ENCODE results near the gene CALCOCO2.

CALCOCO2 gene

GRCh38 chr17:48873696-48874443 is 43.0 kb downstream of the CALCOCO2 start:
- no peak for DNase-seq

DNA sequence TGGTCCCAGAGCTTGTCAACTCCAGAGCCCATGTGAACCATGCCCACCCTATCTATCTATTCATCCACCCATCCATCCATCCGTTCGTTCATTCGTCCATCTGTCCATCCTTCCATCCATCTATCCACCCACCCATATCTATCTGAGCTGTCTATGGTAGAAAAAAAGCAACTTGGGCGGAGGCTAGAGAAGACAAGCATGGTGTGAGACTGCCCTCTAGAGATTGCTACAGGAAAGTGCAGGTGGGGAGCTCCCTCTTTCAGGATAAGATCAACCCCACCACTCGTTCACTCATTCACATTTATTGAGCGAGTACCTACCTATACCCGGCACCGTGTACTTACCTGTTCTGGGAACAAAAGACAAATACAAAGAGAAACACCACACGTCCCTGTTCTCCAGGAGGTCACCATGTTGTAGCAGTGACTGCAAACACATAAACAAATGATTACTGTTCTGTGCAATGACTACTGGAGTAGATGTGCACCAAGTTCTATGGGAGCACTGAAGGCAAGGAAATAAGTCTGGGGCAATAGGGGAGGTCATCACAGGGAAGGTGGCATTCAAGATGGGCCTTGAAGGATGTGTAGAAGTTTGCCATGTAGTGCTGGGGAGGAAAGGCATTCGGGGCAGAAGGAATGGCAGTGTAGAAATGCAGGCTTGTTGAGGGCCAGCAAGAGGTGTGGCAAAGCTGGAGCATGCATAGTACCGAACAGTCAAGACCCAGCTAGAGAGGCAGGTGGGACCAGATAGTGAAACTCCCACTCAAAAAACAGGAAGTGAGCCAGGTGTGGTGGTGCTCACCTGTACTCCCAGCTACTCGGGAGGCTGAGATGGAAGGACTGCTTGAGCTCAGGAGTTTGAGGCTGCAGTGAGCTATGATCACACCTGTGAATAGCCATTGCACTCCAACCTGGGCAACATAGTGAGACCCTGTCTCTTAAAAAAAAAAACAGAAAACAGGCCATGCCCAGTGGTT is 48.4 kb downstream of the CALCOCO2 start:
- peak; percentile 54 for DNase-seq

DNA sequence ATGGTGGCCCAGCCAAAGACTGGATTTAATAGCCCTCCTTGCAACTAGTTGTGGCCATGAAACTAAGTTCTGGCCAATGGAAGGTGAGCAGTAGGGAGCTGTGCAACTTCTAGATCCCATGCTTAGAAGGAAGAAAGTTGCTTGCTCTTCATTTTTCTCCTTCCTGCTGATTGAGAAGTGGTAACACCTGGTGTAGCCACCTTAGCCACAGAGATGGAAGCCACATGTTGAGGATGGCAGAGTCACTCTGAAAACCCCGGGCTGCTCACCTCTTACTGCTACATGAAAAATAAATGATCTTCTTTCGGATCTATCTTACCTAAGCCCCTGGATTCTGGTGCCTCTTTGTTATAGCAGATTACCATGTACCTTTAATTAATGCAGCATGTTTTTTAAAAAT is 51.4 kb downstream of the CALCOCO2 start:
- DNase-seq = no peak

DNA sequence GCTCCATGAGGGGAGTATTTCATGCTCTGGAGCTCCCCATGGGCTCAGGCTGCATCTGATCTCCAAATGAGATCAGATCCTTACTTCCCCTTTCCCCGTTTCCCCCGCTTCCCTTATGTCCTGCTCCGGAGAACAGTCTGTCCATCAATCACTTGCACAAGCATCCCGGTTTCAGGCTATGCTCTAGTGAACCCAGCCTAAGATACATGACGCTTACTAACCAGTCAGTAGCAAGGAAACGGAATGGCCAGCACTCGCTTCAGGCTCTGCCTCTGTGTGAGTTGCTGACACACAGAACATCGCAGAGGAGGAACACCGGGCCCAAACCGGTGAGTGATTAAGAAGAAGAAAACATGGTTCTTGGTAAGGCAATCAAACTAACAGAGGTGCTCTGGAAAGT is 52.3 kb downstream of the CALCOCO2 start:
- no peak for DNase-seq

DNA sequence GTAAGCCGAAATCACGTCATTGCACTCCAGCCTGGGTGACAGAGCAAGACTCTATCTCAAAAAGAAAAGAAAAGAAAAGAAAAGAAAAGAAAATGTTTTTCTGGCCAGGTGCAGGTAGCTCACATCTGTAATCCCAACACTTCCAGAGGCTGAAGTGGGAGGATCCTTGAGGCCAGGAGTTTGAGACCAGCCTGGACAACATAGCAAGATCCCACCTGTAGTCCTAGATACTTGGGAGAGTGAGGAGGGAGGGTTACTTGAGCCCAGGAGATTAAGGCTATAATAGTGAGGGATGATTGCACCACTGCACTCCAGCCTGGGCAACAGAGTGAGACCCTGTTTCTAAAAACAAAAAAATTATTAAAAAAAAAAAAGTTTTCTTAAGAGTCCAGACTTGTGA is 59.3 kb downstream of the CALCOCO2 start:
- no peak for DNase-seq

DNA sequence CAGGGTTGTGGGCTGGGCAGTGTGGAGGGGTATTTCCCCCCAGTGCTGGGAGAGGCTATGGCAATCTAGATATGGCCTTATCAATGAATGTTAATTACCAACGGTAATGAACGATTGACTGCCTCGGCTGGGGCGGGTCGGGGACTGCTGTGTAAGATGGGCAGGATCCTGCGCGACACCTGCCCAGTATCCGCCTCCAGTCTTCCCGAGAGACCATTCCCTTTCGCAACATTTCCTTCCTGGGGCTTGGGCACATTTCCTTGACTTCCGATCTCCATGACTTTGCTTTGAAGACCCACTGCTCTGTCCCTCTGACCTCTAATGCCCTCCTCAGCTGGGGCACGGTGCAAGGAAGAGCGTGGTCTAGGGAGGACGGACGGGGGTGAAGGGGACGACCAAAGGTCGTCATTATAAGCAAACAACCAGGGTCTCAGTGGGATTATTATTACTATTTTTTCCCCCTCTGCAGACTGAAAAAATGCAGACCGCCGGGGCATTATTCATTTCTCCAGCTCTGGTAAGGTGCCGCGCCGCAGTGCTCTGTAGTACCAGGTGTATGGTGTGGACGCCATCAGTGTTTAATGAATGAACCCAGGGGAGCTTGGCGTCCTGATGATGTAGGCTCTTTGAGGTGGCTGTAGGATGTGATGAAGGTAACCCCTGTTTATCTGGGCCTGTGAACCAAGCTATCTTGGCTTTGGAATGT is 62.3 kb downstream of the CALCOCO2 start:
- peak; percentile 27 for DNase-seq

DNA sequence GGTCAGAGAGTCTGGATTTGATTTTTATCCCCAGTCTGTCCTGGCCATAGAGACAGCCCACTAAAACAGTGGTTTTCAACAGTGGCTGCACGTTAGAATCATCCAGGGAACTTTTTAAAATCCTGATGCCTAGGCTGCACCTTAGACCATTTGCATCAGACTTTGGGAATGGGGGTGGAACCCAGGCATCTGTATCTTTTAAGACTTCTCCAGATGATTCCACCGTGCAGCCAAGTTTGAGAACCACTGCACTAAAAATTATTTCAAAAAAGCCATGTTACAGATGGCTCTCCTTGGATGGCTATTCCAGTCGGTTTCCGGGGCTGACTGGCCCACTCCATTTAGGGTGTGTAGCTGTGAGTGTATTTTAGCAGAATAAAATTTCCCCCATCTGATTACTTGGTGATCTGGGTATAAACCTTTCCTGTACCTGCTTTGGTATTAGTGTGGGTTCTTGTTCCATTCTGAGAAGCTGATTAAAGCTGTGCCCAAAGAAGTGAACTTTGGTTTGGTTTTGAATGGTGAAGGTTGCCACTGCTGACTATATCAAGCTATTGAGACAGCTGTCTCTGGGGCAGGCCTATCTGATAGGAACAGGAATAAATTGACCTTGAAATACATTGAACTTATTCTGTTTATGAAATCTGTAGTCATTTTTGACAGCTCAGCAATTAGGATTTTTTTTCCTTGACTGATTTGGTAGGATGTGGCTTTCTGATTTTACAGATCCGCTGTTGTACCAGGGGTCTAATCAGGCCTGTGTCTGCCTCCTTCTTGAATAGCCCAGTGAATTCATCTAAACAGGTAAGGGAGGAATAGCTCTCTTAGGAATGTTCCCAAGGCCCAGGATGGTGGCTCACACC is 63.0 kb downstream of the CALCOCO2 start:
- no peak for DNase-seq

GRCh38 chr17:48894886-48895285 is 64.1 kb downstream of the CALCOCO2 start:
- no peak for DNase-seq

DNA sequence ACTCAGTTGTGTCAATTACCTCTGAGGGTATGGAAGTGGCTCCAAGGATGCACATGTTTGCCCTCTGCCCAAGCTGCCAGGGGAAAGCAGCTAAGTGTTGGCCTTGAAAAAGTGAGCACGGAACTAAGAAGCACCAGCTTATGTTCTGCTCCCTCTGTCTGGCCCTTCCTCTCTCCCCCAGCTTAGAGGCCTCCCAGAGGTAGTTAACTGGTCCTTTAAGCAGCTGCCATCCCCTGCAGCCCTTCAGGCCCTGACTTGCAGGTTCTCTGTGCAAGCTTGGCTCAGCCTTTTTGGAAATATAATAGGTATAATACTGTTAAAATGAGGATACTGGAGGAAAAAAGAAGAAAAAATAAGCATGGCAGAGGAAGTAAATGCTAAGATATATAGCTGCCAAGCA is 70.4 kb downstream of the CALCOCO2 start:
- DNase-seq = no peak

- DNase-seq = no peak
These were observed 72.6 kb downstream of the CALCOCO2 start for GRCh38 chr17:48903401-48903800.

- no peak for DNase-seq
These were observed 73.6 kb downstream of the CALCOCO2 start for GRCh38 chr17:48904428-48904827.

GRCh38 chr17:48905987-48906515 is 75.2 kb downstream of the CALCOCO2 start:
- DNase-seq = no peak

DNA sequence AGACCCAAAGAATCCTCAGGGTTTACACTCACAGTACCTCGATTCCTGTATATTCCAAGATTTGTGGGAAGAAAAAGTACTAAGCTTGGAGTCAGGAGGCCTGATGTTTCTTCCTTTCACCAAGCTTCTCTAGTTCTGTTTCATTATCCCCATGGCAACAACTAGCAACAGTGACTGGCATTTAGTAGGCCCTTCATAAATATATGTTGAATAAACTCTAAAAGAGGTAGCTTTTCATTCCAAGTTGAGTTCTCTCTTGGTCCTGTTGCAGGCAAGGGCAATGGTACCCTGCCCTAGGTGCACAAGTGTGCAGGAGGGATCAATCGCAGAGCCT is 76.8 kb downstream of the CALCOCO2 start:
- DNase-seq = no peak

DNA sequence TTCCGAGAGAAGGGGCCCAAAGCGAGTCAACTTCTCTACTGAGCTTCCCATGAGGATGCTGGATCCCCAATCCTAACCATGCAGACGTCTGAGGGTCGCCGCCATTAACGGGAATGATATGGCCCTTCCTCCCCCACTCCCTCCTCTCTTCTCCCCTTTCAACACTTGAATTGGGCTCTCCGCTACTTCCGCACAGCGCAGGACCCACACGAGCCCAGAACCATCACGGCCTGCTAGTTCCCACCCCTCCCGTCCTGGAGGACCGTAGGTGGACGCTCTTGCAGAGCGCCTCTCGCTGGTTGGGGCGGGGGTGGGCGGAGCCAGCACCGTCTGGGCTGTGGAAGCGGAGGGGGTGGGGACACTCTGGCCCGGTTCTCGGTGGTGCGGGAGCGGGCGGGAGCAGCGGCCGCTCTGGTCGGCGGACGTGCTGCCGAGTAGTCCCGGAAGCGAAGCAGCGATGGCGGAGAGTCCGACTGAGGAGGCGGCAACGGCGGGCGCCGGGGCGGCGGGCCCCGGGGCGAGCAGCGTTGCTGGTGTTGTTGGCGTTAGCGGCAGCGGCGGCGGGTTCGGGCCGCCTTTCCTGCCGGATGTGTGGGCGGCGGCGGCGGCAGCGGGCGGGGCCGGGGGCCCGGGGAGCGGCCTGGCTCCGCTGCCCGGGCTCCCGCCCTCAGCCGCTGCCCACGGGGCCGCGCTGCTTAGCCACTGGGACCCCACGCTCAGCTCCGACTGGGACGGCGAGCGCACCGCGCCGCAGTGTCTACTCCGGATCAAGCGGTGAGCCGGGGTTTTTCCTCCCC is 77.4 kb downstream of the CALCOCO2 start, which contains the start of gene UBE2Z:
UBE2Z (plus strand) TSS at position 361 of the 797 bp plus-strand sequence; CDS start at position 458, 97 bp downstream.
- peak; percentile 94 for DNase-seq

DNA sequence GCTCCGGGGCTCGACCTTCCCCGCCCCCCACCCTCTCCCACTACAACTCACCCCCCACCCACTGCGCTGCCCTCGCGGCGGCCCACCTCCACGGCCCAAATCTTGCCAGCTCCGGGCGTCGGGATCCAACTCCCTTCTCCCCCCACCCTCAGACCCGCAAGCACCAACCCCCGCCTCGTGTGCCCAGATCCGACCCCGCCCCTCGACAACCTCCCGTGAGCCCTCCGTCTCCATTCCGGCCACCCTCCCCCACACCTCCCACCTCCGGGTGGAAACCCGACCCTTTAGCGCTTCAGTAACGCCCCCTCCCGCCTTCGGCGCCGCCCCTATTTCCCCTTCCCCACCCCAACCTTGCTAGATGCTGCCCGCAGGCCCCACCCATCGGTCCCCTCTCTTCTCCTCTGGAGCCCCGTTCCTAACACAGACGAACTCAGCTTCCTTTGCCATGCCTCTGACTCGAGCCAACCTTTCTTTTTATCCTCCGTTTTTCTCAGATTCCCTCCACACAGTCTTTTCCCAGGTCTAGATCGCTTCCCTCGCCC is 78.1 kb downstream of the CALCOCO2 start:
- peak; percentile 98 for DNase-seq

DNA sequence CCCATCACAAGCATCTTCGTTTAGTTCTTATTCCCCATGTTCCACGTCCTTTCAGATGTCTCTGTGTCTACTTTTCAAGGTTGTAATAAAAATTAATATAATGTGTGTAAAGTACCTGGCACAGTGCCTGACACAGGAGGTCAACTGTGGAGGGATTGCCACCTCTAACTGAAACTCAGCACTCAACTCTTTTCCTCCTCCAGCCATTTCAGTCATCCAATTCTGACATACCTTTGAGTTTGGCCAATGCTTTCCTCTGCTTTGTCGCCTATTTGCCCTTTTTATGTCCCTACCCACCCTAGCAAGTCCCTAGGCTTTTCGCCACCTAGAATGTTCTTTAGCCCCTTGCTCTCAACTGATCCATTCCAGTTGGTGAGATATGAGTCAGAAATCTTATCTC is 78.9 kb downstream of the CALCOCO2 start:
- no peak for DNase-seq

- DNase-seq = no peak
These were observed 79.5 kb downstream of the CALCOCO2 start for GRCh38 chr17:48910370-48910769.

DNA sequence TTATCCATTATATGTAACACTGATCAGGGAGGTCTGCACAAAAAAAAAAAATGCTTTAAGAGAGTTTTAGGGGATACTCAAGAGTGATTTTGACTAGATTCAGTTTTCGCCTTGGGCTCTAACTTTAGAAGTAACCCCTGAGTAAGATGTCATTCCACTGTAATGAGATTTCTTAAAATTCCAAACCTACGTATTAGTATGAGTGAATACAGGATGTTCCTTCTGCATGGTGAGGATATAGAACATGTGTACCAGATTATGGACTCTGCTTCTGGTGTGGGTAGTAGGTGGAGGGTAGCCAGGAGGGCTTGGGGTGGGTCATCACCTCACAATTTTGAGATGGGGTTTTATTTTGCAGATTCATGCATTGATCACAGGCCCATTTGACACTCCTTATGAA is 81.6 kb downstream of the CALCOCO2 start:
- no peak for DNase-seq
